ENCODE data around the gene PTPN20. TPM values are rescaled to one million over a fixed set of nuclear protein-coding genes. Genes with fewer than 3 reads are reported as not detected.
A peak's percentile ranks its signal among the peaks of the same experiment; 100 is the strongest.
"Not testable (repeated sequence)": the region's sequence is repeated elsewhere in the genome, so short reads cannot be mapped to it uniquely, and the experiment has no call there.

The PTPN20 gene
- total RNA-seq, 2 donors from 2014 or later: 9.7 to 14.2 TPM

GRCh38 chr10:46941091-46941490 is 29.9 kb downstream of the PTPN20 start:
- intact Hi-C loops (cut with DNase I); DNase-seq; ATAC-seq: not testable (repeated sequence)

GRCh38 chr10:46948687-46949518 is 37.7 kb downstream of the PTPN20 start:
- DNase-seq: not testable (repeated sequence)

GRCh38 chr10:46952540-46952939 is 41.3 kb downstream of the PTPN20 start:
- intact Hi-C loops (cut with DNase I); DNase-seq; ATAC-seq: not testable (repeated sequence)

More at GRCh38 chr10:46948687-46949518, 37.7 kb downstream of the PTPN20 start:
- intact Hi-C loops (cut with DNase I); ATAC-seq: not testable (repeated sequence)

GRCh38 chr10:46960742-46961141 is 49.5 kb downstream of the PTPN20 start:
- intact Hi-C loops (cut with DNase I); DNase-seq; ATAC-seq: not testable (repeated sequence)

- ATAC-seq; intact Hi-C loops (cut with DNase I); DNase-seq: not testable (repeated sequence)
Observed at GRCh38 chr10:46963356-46963755, 52.1 kb downstream of the PTPN20 start.

- DNase-seq; intact Hi-C loops (cut with DNase I); ATAC-seq: not testable (repeated sequence)
Observed at GRCh38 chr10:46967013-46967412, 55.8 kb downstream of the PTPN20 start.

GRCh38 chr10:46980223-46980622 is 69.0 kb downstream of the PTPN20 start:
- ATAC-seq: peak; percentile 70 to 76
- DNase-seq; intact Hi-C loops (cut with DNase I): not testable (repeated sequence)

GRCh38 chr10:46987233-46987924 is 76.2 kb downstream of the PTPN20 start:
- DNase-seq; intact Hi-C loops (cut with DNase I): not testable (repeated sequence)
- ATAC-seq: peak; percentile 97 to 98

- DNase-seq (peak; percentile 44), ATAC-seq (peak; percentile 85 to 90)
- intact Hi-C loops (cut with DNase I): no loop called here
Observed at GRCh38 chr10:46992803-46993561, 81.8 kb downstream of the PTPN20 start.

- no peak for ATAC-seq
- intact Hi-C loops (cut with DNase I): no loop called here
- DNase-seq: no peak
Observed at GRCh38 chr10:46995234-46995633, 84.0 kb downstream of the PTPN20 start.

GRCh38 chr10:46998192-46998591 is 87.0 kb downstream of the PTPN20 start:
- DNase-seq (no peak), ATAC-seq (no peak)
- intact Hi-C loops (cut with DNase I): no loop called here

- ATAC-seq: no peak
- intact Hi-C loops (cut with DNase I): no loop called here
- DNase-seq: no peak
Observed at GRCh38 chr10:46998595-46998994, 87.4 kb downstream of the PTPN20 start.

GRCh38 chr10:46999217-46999616 is 88.0 kb downstream of the PTPN20 start:
- DNase-seq (no peak), ATAC-seq (no peak)
- intact Hi-C loops (cut with DNase I): no loop called here

- intact Hi-C loops (cut with DNase I): no loop called here
- ATAC-seq (peak in 1 of 2 donors; percentile 37), DNase-seq (no peak)
Observed at GRCh38 chr10:47008769-47009168, 97.5 kb downstream of the PTPN20 start.

GRCh38 chr10:47009215-47009838 is 98.1 kb downstream of the PTPN20 start:
- no peak for DNase-seq
- ATAC-seq: no peak
- intact Hi-C loops (cut with DNase I): no loop called here

- intact Hi-C loops (cut with DNase I): no loop called here
- ATAC-seq: no peak
- DNase-seq: no peak
Observed at GRCh38 chr10:47010036-47010435, 98.8 kb downstream of the PTPN20 start.

GRCh38 chr10:47012214-47012613 is 101.0 kb downstream of the PTPN20 start:
- no peak for ATAC-seq
- no peak for DNase-seq
- intact Hi-C loops (cut with DNase I): no loop called here

- ATAC-seq (peak in 1 of 2 donors; percentile 49), DNase-seq (no peak)
- intact Hi-C loops (cut with DNase I): no loop called here
Observed at GRCh38 chr10:47013507-47014154, 102.4 kb downstream of the PTPN20 start.

All from left cardiac atrium (tissue), 4 donors.